Putamen (tissue), 1 donor: ENCODE data around the gene ANO6.

Experiments
- DNase-seq: peaks from one replicate; pipeline ENCODE4 v3.0.0-alpha.2; 2016; ENCODE audit warnings: low spot score

Gene ANO6

GRCh38 chr12:45279931-45280830 lies 64.3 kb downstream of the ANO6 start:
- DNase-seq = no peak

- DNase-seq = no peak
Observed at GRCh38 chr12:45281994-45282393, 66.1 kb downstream of the ANO6 start.

- no peak for DNase-seq
Observed at GRCh38 chr12:45282411-45282810, 66.5 kb downstream of the ANO6 start.

GRCh38 chr12:45284096-45284901 lies 68.4 kb downstream of the ANO6 start:
- DNase-seq = no peak

- no peak for DNase-seq
Observed at GRCh38 chr12:45285717-45286116, 69.8 kb downstream of the ANO6 start.

GRCh38 chr12:45286621-45287020 lies 70.7 kb downstream of the ANO6 start:
- DNase-seq = no peak

- DNase-seq = no peak
Observed at GRCh38 chr12:45289245-45290215, 73.6 kb downstream of the ANO6 start.

- DNase-seq = no peak
Observed at GRCh38 chr12:45290216-45290605, 74.3 kb downstream of the ANO6 start.

GRCh38 chr12:45291518-45291917 lies 75.6 kb downstream of the ANO6 start:
- DNase-seq = no peak

GRCh38 chr12:45292486-45293195 lies 76.7 kb downstream of the ANO6 start:
- no peak for DNase-seq

GRCh38 chr12:45294906-45295305 lies 79.0 kb downstream of the ANO6 start:
- no peak for DNase-seq

- no peak for DNase-seq
Observed at GRCh38 chr12:45296046-45296586, 80.2 kb downstream of the ANO6 start.

- DNase-seq = no peak
Observed at GRCh38 chr12:45298047-45298446, 82.2 kb downstream of the ANO6 start.

- no peak for DNase-seq
Observed at GRCh38 chr12:45298721-45299692, 83.1 kb downstream of the ANO6 start.

- DNase-seq = no peak
Observed at GRCh38 chr12:45302621-45303369, 86.9 kb downstream of the ANO6 start.

GRCh38 chr12:45303945-45304344 lies 88.0 kb downstream of the ANO6 start:
- DNase-seq = no peak

GRCh38 chr12:45304514-45305178 lies 88.8 kb downstream of the ANO6 start:
- no peak for DNase-seq

- no peak for DNase-seq
Observed at GRCh38 chr12:45305907-45306306, 90.0 kb downstream of the ANO6 start.
